GM13977 (cell line): ENCODE data around the gene DLX3.

Experiments
- DNase-seq: peaks from one replicate; pipeline ENCODE4 v3.0.0; 2012; ENCODE audit warnings: low spot score
- in situ Hi-C: fragments of 300-500 bp; cut with MboI; formaldehyde crosslinking; loops from one replicate; pipeline ENCODE4 v1.12.0; 2022; ENCODE audit warnings: low sequenced_read_pairs, low pct_unique_long_range_greater_than_20kb, mixed read lengths, inconsistent platforms; ENCODE audit not compliant: unreplicated experiment
- TF ChIP-seq, protein P1 (sequence below): IDR thresholded peaks from 2 replicates; pipeline ENCODE4 v1.5.1; 2012; ENCODE audit warnings: mild to moderate bottlenecking, control low read depth; ENCODE audit not compliant: insufficient read depth; ENCODE audit errors: extremely low read depth, missing control alignments

The DLX3 gene

DNA sequence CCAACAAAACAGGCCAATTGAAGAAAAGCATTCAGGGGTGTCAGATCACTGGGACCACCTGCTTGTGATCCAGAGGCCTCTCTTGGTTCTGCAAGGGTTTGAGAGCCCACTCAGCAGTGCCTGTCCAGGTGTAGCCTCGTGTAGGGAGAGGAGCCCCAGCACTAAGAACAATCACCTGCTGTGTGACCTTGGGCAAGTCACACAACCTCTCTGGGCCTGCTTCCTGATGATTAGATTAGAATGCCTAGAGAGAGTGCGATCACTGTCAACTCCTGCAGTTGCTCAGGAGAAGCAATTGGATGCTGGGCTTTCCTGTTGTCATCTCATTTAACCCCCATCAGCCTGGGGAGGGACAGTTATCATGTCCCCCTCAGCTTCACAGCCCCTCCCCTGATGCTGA, 10.2 kb downstream of the DLX3 start:
- in situ Hi-C loops = loop anchor here (25.0 kb wide), 2 partner anchors 272 to 422 kb away; partner anchors contain the start of gene SLC35B1
- TF ChIP-seq, protein P1, sequence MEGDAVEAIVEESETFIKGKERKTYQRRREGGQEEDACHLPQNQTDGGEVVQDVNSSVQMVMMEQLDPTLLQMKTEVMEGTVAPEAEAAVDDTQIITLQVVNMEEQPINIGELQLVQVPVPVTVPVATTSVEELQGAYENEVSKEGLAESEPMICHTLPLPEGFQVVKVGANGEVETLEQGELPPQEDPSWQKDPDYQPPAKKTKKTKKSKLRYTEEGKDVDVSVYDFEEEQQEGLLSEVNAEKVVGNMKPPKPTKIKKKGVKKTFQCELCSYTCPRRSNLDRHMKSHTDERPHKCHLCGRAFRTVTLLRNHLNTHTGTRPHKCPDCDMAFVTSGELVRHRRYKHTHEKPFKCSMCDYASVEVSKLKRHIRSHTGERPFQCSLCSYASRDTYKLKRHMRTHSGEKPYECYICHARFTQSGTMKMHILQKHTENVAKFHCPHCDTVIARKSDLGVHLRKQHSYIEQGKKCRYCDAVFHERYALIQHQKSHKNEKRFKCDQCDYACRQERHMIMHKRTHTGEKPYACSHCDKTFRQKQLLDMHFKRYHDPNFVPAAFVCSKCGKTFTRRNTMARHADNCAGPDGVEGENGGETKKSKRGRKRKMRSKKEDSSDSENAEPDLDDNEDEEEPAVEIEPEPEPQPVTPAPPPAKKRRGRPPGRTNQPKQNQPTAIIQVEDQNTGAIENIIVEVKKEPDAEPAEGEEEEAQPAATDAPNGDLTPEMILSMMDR = no peak
- no peak for DNase-seq

DNA sequence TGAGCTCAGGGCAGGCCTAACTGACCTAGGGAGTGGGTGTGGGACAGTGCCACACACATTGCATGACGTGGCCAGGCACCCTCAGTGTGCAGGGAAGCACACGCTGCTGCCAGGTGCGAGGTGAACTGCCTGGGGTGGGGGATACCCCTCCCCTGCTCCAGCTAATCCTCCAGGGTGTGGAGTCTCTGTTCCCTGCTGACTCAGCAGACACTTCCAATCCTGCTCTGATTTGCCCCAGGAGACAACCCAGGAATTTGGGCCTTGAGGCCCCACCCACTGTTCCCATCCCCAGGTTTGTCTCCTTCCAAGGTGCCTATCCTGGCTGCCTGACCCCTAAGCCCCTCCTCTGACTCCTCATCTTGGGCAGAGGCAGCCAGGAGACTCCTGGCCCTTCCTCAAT, 10.7 kb downstream of the DLX3 start:
- TF ChIP-seq, protein P1 = no peak
- in situ Hi-C loops = loop anchor here (25.0 kb wide), 2 partner anchors 272 to 422 kb away; partner anchors contain the start of gene SLC35B1
- DNase-seq = no peak

DNA sequence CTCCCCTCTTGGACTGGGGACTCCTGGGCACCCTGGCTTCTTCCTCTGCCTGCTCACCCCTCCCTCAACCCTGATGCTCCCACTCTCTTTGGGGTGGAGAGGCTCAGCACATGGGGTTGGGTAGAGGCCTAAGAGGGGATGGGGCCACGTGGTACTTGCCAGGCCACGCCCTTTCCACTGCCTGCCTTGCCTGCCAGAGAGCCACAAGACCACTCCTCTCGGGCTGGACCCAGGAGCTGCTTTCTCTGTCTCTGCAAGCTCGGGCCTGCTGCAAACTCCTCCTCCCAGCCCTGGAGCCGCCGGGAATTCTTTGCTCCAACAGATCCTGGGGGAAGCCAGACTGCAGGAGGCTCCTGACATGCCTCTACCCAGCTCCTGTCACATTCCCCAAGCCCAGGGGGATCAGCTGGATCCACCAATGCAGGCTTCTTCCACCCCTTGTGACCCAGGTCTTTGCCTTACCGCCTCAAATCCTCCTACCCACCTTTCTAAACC, 14.3 kb downstream of the DLX3 start:
- no peak for DNase-seq
- TF ChIP-seq, protein P1 = no peak
- in situ Hi-C loops = loop anchor here (25.0 kb wide), 2 partner anchors 268 to 418 kb away; partner anchors contain the start of gene SLC35B1

DNA sequence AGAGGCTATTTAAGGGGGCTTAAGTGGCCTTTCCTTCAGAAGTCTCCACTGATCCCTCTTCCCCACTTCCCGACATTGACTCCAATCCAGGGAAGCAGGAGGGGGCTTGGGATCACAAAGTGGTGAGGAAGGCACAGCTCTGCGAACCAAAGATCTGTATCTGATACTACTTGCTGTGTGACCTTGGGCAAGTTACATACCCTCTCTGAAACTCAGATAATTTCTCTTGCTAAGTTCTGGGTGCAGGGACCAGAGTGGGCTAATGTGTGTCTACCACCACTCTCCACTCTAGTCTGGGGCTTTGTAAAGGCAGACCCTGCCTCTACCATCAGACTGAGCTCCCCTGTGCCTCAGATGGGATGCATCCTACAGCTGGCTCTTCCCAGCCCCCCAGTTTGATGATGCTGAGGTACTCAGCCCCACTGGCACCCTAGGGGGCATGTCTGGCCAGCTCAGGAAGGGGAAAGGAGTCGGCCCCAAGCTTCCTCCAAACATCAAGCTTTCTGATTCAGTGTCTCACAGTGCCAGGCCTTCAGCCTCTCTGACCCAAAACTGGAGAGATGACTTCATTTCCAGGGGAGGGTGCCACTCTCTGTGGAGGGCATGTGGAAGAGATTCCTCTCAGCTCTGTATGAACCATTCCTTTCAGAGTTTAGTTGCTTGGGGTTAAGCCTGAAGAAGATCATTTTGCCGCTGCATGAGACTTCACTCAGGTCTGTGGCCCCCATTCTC, 15.1 kb downstream of the DLX3 start:
- TF ChIP-seq, protein P1 = no peak
- in situ Hi-C loops = loop anchor here (25.0 kb wide), 2 partner anchors 268 to 418 kb away; partner anchors contain the start of gene SLC35B1
- DNase-seq = no peak

DNA sequence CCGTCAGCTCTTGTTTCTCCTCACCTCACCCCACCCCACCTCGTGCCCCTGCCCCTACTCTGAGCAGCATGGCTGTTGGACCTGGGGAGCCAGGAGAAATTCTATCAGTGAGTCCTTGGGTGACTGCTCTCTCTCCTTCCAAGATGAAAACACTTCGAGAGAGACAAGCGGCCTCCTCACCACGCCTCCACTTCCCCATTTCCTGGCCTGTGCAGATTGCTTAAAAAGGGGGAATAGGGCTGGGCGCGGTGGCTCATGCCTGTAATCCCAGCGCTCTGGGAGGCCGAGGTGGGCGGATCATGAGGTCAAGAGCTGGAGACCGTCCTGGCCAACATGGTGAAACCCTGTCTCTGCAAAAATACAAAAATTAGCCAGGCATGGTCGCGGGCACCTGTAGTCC, 16.5 kb downstream of the DLX3 start:
- TF ChIP-seq, protein P1 = no peak
- DNase-seq = no peak
- in situ Hi-C loops = loop anchor here (25.0 kb wide), 2 partner anchors 266 to 416 kb away; partner anchors contain the start of gene SLC35B1

DNA sequence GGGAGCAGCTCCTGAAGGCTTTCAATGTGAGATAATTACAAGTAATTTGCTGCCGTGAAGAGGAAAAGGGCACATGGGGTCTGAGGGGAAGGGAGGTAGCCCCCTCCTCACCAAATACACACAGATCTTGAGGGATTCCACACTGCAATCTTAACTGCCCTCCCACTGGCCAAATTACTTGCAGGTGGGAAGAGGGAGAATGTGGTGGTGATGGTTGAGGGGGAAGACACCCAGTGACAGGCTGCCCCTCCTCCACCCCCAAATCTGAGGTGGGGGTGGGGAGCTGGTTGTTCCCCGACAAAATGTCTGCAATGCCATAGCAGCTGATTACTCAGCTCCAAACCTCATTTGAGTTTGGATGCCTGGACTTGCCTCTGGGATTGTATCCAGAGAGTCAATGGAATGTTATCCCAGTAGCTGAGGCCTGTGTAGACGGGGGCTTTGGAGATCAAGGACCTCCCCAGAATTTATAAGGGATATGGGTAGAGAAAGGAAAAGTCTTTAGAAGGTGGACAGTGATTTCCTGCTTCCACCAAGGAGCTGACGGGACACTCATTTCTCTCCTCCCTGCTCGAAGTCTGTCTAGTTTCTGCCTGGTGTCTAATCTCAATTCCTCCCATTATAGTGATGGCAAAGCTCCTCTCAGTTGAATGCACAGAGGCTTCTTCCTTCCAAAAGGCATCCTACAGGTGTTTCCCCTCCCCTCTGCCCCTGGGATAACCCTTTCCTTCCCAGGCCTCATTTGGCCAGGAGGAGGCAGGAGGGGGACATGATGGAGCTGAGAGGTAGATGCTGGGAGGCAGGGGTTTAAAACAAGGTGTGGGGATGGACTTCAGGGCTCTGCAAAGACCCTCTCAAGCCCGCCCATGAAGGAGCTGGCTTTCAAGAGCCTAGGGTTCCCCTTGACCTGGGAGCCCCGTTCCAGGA, 17.3 kb downstream of the DLX3 start:
- in situ Hi-C loops = loop anchor here (25.0 kb wide), 2 partner anchors 265 to 415 kb away; partner anchors contain the start of gene SLC35B1
- TF ChIP-seq, protein P1 = no peak
- DNase-seq = no peak
